ENCODE data around the gene RGS3.

RGS3 gene

GRCh38 chr9:113590991-113591898, 127.7 kb downstream of the RGS3 start:
- no peak for FAIRE-seq

GRCh38 chr9:113591899-113592625, 128.5 kb downstream of the RGS3 start:
- no peak for FAIRE-seq

- no peak for FAIRE-seq
Measured at GRCh38 chr9:113592876-113593575, 129.5 kb downstream of the RGS3 start.

- FAIRE-seq, result no peak
Measured at GRCh38 chr9:113593682-113594281, 130.3 kb downstream of the RGS3 start.

- FAIRE-seq, result no peak
Measured at GRCh38 chr9:113594484-113595299, 131.2 kb downstream of the RGS3 start.

- FAIRE-seq, result no peak
Measured at GRCh38 chr9:113596616-113597320, 133.2 kb downstream of the RGS3 start.

GRCh38 chr9:113597390-113598241, 134.1 kb downstream of the RGS3 start:
- FAIRE-seq, result no peak

GRCh38 chr9:113598451-113598850, 134.9 kb downstream of the RGS3 start:
- FAIRE-seq, result no peak

- FAIRE-seq, result no peak
Measured at GRCh38 chr9:113598883-113599282, 135.4 kb downstream of the RGS3 start.

GRCh38 chr9:113599646-113600022, 136.1 kb downstream of the RGS3 start:
- no peak for FAIRE-seq

- FAIRE-seq, result no peak
Measured at GRCh38 chr9:113600023-113600823, 136.7 kb downstream of the RGS3 start.

GRCh38 chr9:113600871-113601614, 137.5 kb downstream of the RGS3 start:
- no peak for FAIRE-seq

- FAIRE-seq, result no peak
Measured at GRCh38 chr9:113601656-113602055, 138.1 kb downstream of the RGS3 start.

GRCh38 chr9:113602126-113603047, 138.9 kb downstream of the RGS3 start:
- FAIRE-seq, result no peak

- no peak for FAIRE-seq
Measured at GRCh38 chr9:113603048-113603375, 139.5 kb downstream of the RGS3 start.

GRCh38 chr9:113603773-113604172, 140.2 kb downstream of the RGS3 start:
- no peak for FAIRE-seq

GRCh38 chr9:113604393-113604792, 140.9 kb downstream of the RGS3 start:
- FAIRE-seq, result no peak

GRCh38 chr9:113606510-113606909, 143.0 kb downstream of the RGS3 start:
- FAIRE-seq, result no peak

Measured in islet of Langerhans (tissue), 1 donor.